ENCODE measurements around the gene OR2B6. TPM values are rescaled to one million over a fixed set of nuclear protein-coding genes. Genes with fewer than 3 reads are reported as not detected.

Gene OR2B6
- total RNA-seq, 2 experiments from 2014 or later, result not detected

- POLR2A ChIA-PET, result no interaction called here
- Mint-ChIP-seq H3K27ac (no peak overlapping the region), H3K27me3 (peaks cover 36% of the 10 kb centered on the region), H3K4me1 (ENCODE audit: low read depth) (no peaks in the 10 kb centered on the region), H3K4me3 (no peak overlapping the region), H3K36me3 (no peaks in the 10 kb centered on the region), H3K9me3 (peaks cover 3% of the 10 kb centered on the region)
- intact Hi-C loops (cut with micrococcal nuclease), result no loop called here
- no peak for DNase-seq
- CTCF ChIA-PET, result interaction anchor here (1.0 kb wide), 1 partner anchor 394 kb away, joined by 3 read pairs; no protein-coding TSS in a partner anchor
Measured at GRCh38 chr6:27962506-27962905, 5.5 kb downstream of the OR2B6 start.

GRCh38 chr6:27966044-27966443 is 9.0 kb downstream of the OR2B6 start:
- DNase-seq, result no peak
- H3K4me3 Mint-ChIP-seq, result no peak overlapping the region
- peaks cover 6% of the 10 kb centered on the region for H3K36me3 Mint-ChIP-seq
- ChIA-PET POLR2A (no interaction called here), CTCF (no interaction called here)
- no peaks in the 10 kb centered on the region for H3K4me1 Mint-ChIP-seq (ENCODE audit: low read depth)
- no peak overlapping the region for H3K27ac Mint-ChIP-seq
- peaks cover 31% of the 10 kb centered on the region for H3K27me3 Mint-ChIP-seq
- H3K9me3 Mint-ChIP-seq, result peaks cover 9% of the 10 kb centered on the region
- intact Hi-C loops (cut with micrococcal nuclease), result no loop called here

GRCh38 chr6:27966816-27967426 is 9.9 kb downstream of the OR2B6 start:
- ChIA-PET CTCF (no interaction called here), POLR2A (no interaction called here)
- intact Hi-C loops (cut with micrococcal nuclease), result no loop called here
- Mint-ChIP-seq H3K9me3 (peaks cover 9% of the 10 kb centered on the region), H3K4me3 (no peak overlapping the region), H3K4me1 (ENCODE audit: low read depth) (no peaks in the 10 kb centered on the region), H3K27me3 (peaks cover 34% of the 10 kb centered on the region), H3K36me3 (peaks cover 6% of the 10 kb centered on the region), H3K27ac (no peak overlapping the region)
- no peak for DNase-seq

- no peak for DNase-seq
- H3K4me1 Mint-ChIP-seq (ENCODE audit: low read depth), result no peaks in the 10 kb centered on the region
- no peak overlapping the region for H3K4me3 Mint-ChIP-seq
- H3K36me3 Mint-ChIP-seq, result peaks cover 6% of the 10 kb centered on the region
- intact Hi-C loops (cut with micrococcal nuclease), result no loop called here
- H3K9me3 Mint-ChIP-seq, result peaks cover 9% of the 10 kb centered on the region
- POLR2A ChIA-PET, result no interaction called here
- CTCF ChIA-PET, result no interaction called here
- H3K27ac Mint-ChIP-seq, result no peak overlapping the region
- peaks cover 26% of the 10 kb centered on the region for H3K27me3 Mint-ChIP-seq
Measured at GRCh38 chr6:27970444-27970843, 13.4 kb downstream of the OR2B6 start.

GRCh38 chr6:27972750-27973149 is 15.7 kb downstream of the OR2B6 start:
- intact Hi-C loops (cut with micrococcal nuclease), result no loop called here
- POLR2A ChIA-PET, result no interaction called here
- DNase-seq, result no peak
- H3K27me3 Mint-ChIP-seq, result peaks cover 16% of the 10 kb centered on the region
- H3K27ac Mint-ChIP-seq, result no peak overlapping the region
- H3K9me3 Mint-ChIP-seq, result peaks cover 6% of the 10 kb centered on the region
- peaks cover 6% of the 10 kb centered on the region for H3K36me3 Mint-ChIP-seq
- H3K4me3 Mint-ChIP-seq, result no peak overlapping the region
- CTCF ChIA-PET, result no interaction called here
- no peaks in the 10 kb centered on the region for H3K4me1 Mint-ChIP-seq (ENCODE audit: low read depth)

- no peak for DNase-seq
- Mint-ChIP-seq H3K27me3 (peaks cover 18% of the 10 kb centered on the region), H3K4me1 (ENCODE audit: low read depth) (no peaks in the 10 kb centered on the region), H3K27ac (no peak overlapping the region), H3K4me3 (no peak overlapping the region), H3K36me3 (no peaks in the 10 kb centered on the region), H3K9me3 (no peaks in the 10 kb centered on the region)
- CTCF ChIA-PET, result no interaction called here
- POLR2A ChIA-PET, result no interaction called here
- intact Hi-C loops (cut with micrococcal nuclease), result no loop called here
Measured at GRCh38 chr6:27977387-27977786, 20.3 kb downstream of the OR2B6 start.

- no peaks in the 10 kb centered on the region for H3K9me3 Mint-ChIP-seq
- intact Hi-C loops (cut with micrococcal nuclease), result no loop called here
Measured at GRCh38 chr6:27978705-27979104, 21.7 kb downstream of the OR2B6 start.

GRCh38 chr6:27980111-27980510 is 23.1 kb downstream of the OR2B6 start:
- Mint-ChIP-seq H3K4me3 (no peak overlapping the region), H3K4me1 (ENCODE audit: low read depth) (no peaks in the 10 kb centered on the region), H3K9me3 (no peaks in the 10 kb centered on the region), H3K27ac (no peak overlapping the region), H3K27me3 (peaks cover 18% of the 10 kb centered on the region), H3K36me3 (no peaks in the 10 kb centered on the region)
- intact Hi-C loops (cut with micrococcal nuclease), result no loop called here
- DNase-seq, result no peak
- POLR2A ChIA-PET, result no interaction called here
- CTCF ChIA-PET, result no interaction called here

More at GRCh38 chr6:27978705-27979104, 21.7 kb downstream of the OR2B6 start:
- DNase-seq, result no peak
- peaks cover 19% of the 10 kb centered on the region for H3K27me3 Mint-ChIP-seq
- H3K4me1 Mint-ChIP-seq (ENCODE audit: low read depth), result no peaks in the 10 kb centered on the region
- POLR2A ChIA-PET, result no interaction called here
- no peak overlapping the region for H3K4me3 Mint-ChIP-seq
- no peak overlapping the region for H3K27ac Mint-ChIP-seq
- no peaks in the 10 kb centered on the region for H3K36me3 Mint-ChIP-seq
- CTCF ChIA-PET, result no interaction called here

- DNase-seq, result no peak
- Mint-ChIP-seq H3K4me3 (no peak overlapping the region), H3K36me3 (no peaks in the 10 kb centered on the region), H3K9me3 (no peaks in the 10 kb centered on the region), H3K4me1 (ENCODE audit: low read depth) (no peaks in the 10 kb centered on the region), H3K27ac (no peak overlapping the region), H3K27me3 (peaks cover 29% of the 10 kb centered on the region)
- intact Hi-C loops (cut with micrococcal nuclease), result no loop called here
- POLR2A ChIA-PET, result no interaction called here
- CTCF ChIA-PET, result no interaction called here
Measured at GRCh38 chr6:27986928-27987725, 30.1 kb downstream of the OR2B6 start.

- intact Hi-C loops (cut with micrococcal nuclease), result no loop called here
- ChIA-PET POLR2A (no interaction called here), CTCF (no interaction called here)
- H3K9me3 Mint-ChIP-seq, result no peaks in the 10 kb centered on the region
- no peaks in the 10 kb centered on the region for H3K36me3 Mint-ChIP-seq
- H3K4me3 Mint-ChIP-seq, result no peak overlapping the region
- no peak for DNase-seq
- peaks cover 23% of the 10 kb centered on the region for H3K27me3 Mint-ChIP-seq
- H3K4me1 Mint-ChIP-seq (ENCODE audit: low read depth), result no peaks in the 10 kb centered on the region
- no peak overlapping the region for H3K27ac Mint-ChIP-seq
Measured at GRCh38 chr6:27994616-27995015, 37.6 kb downstream of the OR2B6 start.

GRCh38 chr6:28000351-28001045 is 43.5 kb downstream of the OR2B6 start:
- intact Hi-C loops (cut with micrococcal nuclease), result no loop called here
- Mint-ChIP-seq H3K27ac (no peak overlapping the region), H3K4me3 (no peak overlapping the region), H3K4me1 (ENCODE audit: low read depth) (no peaks in the 10 kb centered on the region), H3K36me3 (no peaks in the 10 kb centered on the region), H3K9me3 (no peaks in the 10 kb centered on the region), H3K27me3 (peaks cover 10% of the 10 kb centered on the region)
- CTCF ChIA-PET, result no interaction called here
- DNase-seq, result no peak
- POLR2A ChIA-PET, result no interaction called here

GRCh38 chr6:28001351-28001750 is 44.3 kb downstream of the OR2B6 start:
- no peak for DNase-seq
- H3K27ac Mint-ChIP-seq, result no peak overlapping the region
- H3K4me1 Mint-ChIP-seq (ENCODE audit: low read depth), result no peaks in the 10 kb centered on the region
- H3K27me3 Mint-ChIP-seq, result peaks cover 11% of the 10 kb centered on the region
- CTCF ChIA-PET, result no interaction called here
- no peaks in the 10 kb centered on the region for H3K36me3 Mint-ChIP-seq
- no peak overlapping the region for H3K4me3 Mint-ChIP-seq
- POLR2A ChIA-PET, result no interaction called here
- intact Hi-C loops (cut with micrococcal nuclease), result no loop called here
- no peaks in the 10 kb centered on the region for H3K9me3 Mint-ChIP-seq

- ChIA-PET CTCF (no interaction called here), POLR2A (no interaction called here)
- Mint-ChIP-seq H3K4me3 (no peak overlapping the region), H3K27me3 (peaks cover 11% of the 10 kb centered on the region), H3K36me3 (no peaks in the 10 kb centered on the region), H3K27ac (no peak overlapping the region), H3K4me1 (ENCODE audit: low read depth) (no peaks in the 10 kb centered on the region), H3K9me3 (no peaks in the 10 kb centered on the region)
- DNase-seq, result no peak
- intact Hi-C loops (cut with micrococcal nuclease), result no loop called here
Measured at GRCh38 chr6:28001751-28002150, 44.7 kb downstream of the OR2B6 start.

Data from activated CD4-positive, alpha-beta memory T cell treated with anti-CD3 and anti-CD28 coated beads for 36 hours (primary cell).